Fibroblast of skin of abdomen (primary cell): ENCODE measurements around the gene CPNE4.
A peak's percentile ranks its signal among the peaks of the same experiment; 100 is the strongest.

ENCODE experiments used
- DNase-seq: peaks from one replicate; pipeline ENCODE4 v3.0.0-alpha.2; 2013

Gene CPNE4

GRCh38 chr3:131730581-131730980 is 304.2 kb downstream of the CPNE4 start:
- DNase-seq = peak; percentile 56

GRCh38 chr3:131729643-131730017 is 305.2 kb downstream of the CPNE4 start:
- peak; percentile 67 for DNase-seq

- DNase-seq = peak; percentile 18
These were observed 305.7 kb downstream of the CPNE4 start for GRCh38 chr3:131728898-131729642.

GRCh38 chr3:131725414-131725813 is 309.4 kb downstream of the CPNE4 start:
- no peak for DNase-seq

- DNase-seq = no peak
These were observed 311.5 kb downstream of the CPNE4 start for GRCh38 chr3:131723343-131723742.

- no peak for DNase-seq
These were observed 317.3 kb downstream of the CPNE4 start for GRCh38 chr3:131717493-131717892.

- no peak for DNase-seq
These were observed 317.9 kb downstream of the CPNE4 start for GRCh38 chr3:131716943-131717342.

GRCh38 chr3:131716007-131716406 is 318.8 kb downstream of the CPNE4 start:
- no peak for DNase-seq

GRCh38 chr3:131714585-131715220 is 320.1 kb downstream of the CPNE4 start:
- no peak for DNase-seq

- DNase-seq = no peak
These were observed 321.2 kb downstream of the CPNE4 start for GRCh38 chr3:131713416-131714123.

- no peak for DNase-seq
These were observed 322.2 kb downstream of the CPNE4 start for GRCh38 chr3:131712662-131713061.

- DNase-seq = no peak
These were observed 323.6 kb downstream of the CPNE4 start for GRCh38 chr3:131711114-131711768.

GRCh38 chr3:131708241-131708640 is 326.6 kb downstream of the CPNE4 start:
- peak; percentile 81 for DNase-seq

GRCh38 chr3:131705558-131706051 is 329.2 kb downstream of the CPNE4 start:
- peak; percentile 73 for DNase-seq

- DNase-seq = no peak
These were observed 329.7 kb downstream of the CPNE4 start for GRCh38 chr3:131705099-131705498.

GRCh38 chr3:131704098-131704497 is 330.7 kb downstream of the CPNE4 start:
- DNase-seq = no peak

- peak; percentile 74 for DNase-seq
These were observed 332.7 kb downstream of the CPNE4 start for GRCh38 chr3:131702146-131702545.

GRCh38 chr3:131701153-131701770 is 333.6 kb downstream of the CPNE4 start:
- DNase-seq = peak; percentile 54

- DNase-seq = peak; percentile 80
These were observed 335.8 kb downstream of the CPNE4 start for GRCh38 chr3:131699001-131699400.

GRCh38 chr3:131694376-131694775 is 340.4 kb downstream of the CPNE4 start:
- peak; percentile 47 for DNase-seq

GRCh38 chr3:131692356-131692755 is 342.5 kb downstream of the CPNE4 start:
- DNase-seq = no peak

- no peak for DNase-seq
These were observed 344.0 kb downstream of the CPNE4 start for GRCh38 chr3:131690800-131691199.
